Measurements from ENCODE around the gene CCDC124. TPM values are rescaled to one million over a fixed set of nuclear protein-coding genes. Genes with fewer than 3 reads are reported as not detected.

CCDC124 gene
- total and polyA plus RNA-seq, 2 experiments from 2014 or later: 103 to 200 TPM

DNA sequence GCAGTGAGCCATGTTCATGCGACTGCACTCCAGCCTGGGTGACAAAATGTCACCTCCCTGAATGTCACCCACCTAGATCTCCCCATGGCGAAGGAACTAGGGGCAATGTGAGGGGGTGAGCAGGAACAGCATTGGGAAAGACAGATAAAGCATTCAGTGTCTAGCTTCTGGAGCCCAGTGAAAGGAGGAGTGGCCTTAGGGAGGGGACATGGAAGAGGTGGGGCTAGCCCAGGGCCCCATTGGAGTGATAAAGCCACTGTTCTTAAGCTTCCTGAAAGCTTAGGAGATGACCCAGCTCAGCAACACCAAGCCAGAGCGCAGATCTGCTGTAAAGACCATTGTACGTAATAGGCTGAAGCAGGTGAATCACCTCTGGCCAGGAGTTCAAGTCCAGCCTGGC lies 21.1 kb downstream of the CCDC124 start:
- peak in 1 of 2 donors; percentile 30 for DNase-seq (ENCODE audit: low read depth in 1 of 2, low spot score in 1 of 2)
- peaks cover 18% of the 10 kb centered on the region for H3K27me3 ChIP-seq
- TF ChIP-seq, protein P1, sequence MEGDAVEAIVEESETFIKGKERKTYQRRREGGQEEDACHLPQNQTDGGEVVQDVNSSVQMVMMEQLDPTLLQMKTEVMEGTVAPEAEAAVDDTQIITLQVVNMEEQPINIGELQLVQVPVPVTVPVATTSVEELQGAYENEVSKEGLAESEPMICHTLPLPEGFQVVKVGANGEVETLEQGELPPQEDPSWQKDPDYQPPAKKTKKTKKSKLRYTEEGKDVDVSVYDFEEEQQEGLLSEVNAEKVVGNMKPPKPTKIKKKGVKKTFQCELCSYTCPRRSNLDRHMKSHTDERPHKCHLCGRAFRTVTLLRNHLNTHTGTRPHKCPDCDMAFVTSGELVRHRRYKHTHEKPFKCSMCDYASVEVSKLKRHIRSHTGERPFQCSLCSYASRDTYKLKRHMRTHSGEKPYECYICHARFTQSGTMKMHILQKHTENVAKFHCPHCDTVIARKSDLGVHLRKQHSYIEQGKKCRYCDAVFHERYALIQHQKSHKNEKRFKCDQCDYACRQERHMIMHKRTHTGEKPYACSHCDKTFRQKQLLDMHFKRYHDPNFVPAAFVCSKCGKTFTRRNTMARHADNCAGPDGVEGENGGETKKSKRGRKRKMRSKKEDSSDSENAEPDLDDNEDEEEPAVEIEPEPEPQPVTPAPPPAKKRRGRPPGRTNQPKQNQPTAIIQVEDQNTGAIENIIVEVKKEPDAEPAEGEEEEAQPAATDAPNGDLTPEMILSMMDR (IDR thresholded peaks at IDR 0.05; ENCODE audit: low read depth, low read length): no peak
- H3K4me1 ChIP-seq (ENCODE audit: low read depth): peaks cover 19% of the 10 kb centered on the region
- H3K9me3 ChIP-seq (ENCODE audit: low read depth): no peaks in the 10 kb centered on the region
- no peak overlapping the region for H3K27ac ChIP-seq
- no peaks in the 10 kb centered on the region for H3K36me3 ChIP-seq
- no peak overlapping the region for H3K4me3 ChIP-seq

DNA sequence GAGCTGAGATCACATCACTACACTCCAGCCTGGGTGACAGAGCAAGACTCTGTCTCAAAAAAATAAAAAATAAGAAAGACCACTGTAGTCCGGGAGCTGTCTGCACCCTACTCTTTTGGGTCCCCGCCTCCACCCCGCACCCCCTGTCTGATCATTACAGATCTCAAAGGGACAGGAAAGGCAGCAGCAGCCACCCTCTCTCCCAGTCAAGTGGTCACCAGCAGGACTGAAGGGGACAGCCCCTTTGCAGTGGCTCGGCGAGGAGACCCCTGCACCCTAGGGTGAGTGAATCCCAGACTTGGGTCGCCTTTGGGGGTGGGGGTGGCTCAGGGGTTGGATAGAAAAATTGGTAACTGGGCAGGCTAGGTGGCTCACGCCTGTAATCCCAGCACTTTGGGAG lies 21.6 kb downstream of the CCDC124 start:
- H3K27ac ChIP-seq: no peak overlapping the region
- TF ChIP-seq, protein P1 (IDR thresholded peaks at IDR 0.05; ENCODE audit: low read depth, low read length): no peak
- H3K27me3 ChIP-seq: peaks cover 13% of the 10 kb centered on the region
- H3K9me3 ChIP-seq (ENCODE audit: low read depth): no peaks in the 10 kb centered on the region
- no peak for DNase-seq (ENCODE audit: low read depth in 1 of 2, low spot score in 1 of 2)
- no peak overlapping the region for H3K4me3 ChIP-seq
- peaks cover 19% of the 10 kb centered on the region for H3K4me1 ChIP-seq (ENCODE audit: low read depth)
- H3K36me3 ChIP-seq: no peaks in the 10 kb centered on the region

DNA sequence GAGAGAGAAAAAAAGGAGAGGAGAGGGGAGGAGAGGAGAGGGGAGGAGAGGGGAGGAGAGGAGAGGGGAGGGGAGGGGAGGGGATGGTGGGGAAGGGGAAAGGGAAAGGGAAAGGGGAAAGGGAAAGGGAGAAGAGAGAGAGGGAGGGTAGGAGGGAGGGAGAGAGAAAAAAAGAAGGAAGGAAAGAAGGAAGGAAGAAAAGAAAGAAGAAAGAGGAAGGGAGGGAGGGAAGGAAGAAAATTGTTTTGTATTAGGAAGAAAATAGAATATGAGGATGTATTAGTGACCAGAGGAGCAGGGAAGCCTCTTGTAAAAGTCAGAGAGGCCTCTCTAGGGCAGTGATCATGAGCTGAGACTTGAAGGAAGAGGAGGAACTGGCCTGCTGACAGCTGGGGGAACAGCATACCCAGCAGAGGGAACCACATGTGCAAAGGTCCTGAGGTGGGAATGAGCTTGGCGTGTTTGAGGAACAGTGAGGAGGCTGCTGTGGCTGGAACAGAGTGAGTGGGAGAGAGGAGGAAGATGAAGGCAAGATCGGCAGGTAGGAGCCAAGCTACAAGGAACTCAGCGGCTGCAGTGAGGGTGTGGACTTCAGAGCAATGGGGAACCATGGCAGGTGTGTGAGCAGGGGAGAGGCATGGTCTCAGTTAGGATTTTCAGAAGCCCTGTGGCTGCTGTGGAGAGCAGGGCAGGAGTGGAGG lies 24.5 kb downstream of the CCDC124 start:
- Histone ChIP-seq H3K27ac (no peak overlapping the region), H3K36me3 (no peaks in the 10 kb centered on the region), H3K27me3 (peaks cover 12% of the 10 kb centered on the region), H3K4me1 (ENCODE audit: low read depth) (peaks cover 15% of the 10 kb centered on the region), H3K9me3 (ENCODE audit: low read depth) (no peaks in the 10 kb centered on the region), H3K4me3 (no peak overlapping the region)
- DNase-seq (ENCODE audit: low read depth in 1 of 2, low spot score in 1 of 2): no peak
- TF ChIP-seq, protein P1 (IDR thresholded peaks at IDR 0.05; ENCODE audit: low read depth, low read length): no peak

DNA sequence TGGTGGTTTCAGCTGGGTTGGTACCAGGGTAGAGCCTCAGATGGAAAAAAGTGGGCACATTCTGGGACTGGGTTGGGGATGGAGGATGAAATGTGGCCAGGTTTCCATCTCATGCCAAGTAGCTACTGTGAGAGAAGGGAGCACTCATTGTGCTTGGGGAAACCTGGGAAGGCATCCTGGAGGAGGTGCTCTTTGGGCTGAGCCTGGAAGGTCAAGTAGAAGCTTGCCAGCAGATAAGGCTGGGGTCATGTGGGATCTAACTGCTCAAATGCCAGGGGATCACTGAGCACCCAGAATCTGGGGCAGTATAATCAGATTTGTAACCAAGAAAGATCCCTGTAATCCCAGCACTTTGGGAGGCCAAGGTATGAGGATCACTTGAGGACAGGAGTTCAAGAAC lies 25.1 kb downstream of the CCDC124 start:
- Histone ChIP-seq H3K4me1 (ENCODE audit: low read depth) (peaks cover 11% of the 10 kb centered on the region), H3K27me3 (peaks cover 7% of the 10 kb centered on the region), H3K36me3 (no peaks in the 10 kb centered on the region), H3K4me3 (no peak overlapping the region), H3K27ac (no peak overlapping the region), H3K9me3 (ENCODE audit: low read depth) (no peaks in the 10 kb centered on the region)
- TF ChIP-seq, protein P1 (IDR thresholded peaks at IDR 0.05; ENCODE audit: low read depth, low read length): no peak
- no peak for DNase-seq (ENCODE audit: low read depth in 1 of 2, low spot score in 1 of 2)

DNA sequence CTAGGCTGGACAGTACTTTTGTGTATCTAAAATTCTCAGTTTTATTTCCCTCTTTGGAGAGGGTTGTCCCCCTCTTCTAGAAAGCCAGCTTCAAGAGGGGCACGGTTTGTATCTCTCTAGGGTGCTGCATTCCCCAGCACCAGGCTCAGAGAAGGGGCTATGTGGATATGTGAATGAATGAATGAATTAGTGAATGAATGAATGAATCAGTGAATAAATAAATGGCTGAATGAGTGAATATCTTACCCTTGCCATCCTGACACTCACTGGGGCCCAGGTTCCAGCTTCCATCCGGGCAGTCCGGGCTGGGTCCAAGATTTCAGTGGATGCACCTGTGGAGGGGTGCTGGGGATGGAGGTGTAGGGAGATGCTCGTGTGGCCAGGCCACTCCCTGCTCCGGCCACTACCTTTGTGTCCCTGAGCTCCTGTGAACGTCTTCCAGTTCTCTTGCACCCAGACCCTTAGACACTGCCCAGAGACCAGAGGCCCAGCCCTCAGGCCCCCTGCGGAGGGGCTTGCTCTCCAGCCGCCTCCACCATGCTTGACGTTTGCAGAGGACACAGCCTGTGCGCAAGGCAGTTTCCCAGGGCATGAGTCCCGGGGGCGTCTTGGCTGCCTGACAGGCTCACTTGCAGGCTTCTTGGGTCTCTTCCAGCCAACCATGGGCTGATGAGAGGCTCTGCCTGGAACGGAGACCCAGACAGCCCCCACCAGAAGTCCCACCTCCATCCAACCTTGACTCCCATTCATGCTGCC lies 31.3 kb downstream of the CCDC124 start:
- Histone ChIP-seq H3K9me3 (ENCODE audit: low read depth) (no peaks in the 10 kb centered on the region), H3K27me3 (no peaks in the 10 kb centered on the region), H3K4me3 (no peak overlapping the region), H3K4me1 (ENCODE audit: low read depth) (peaks cover 4% of the 10 kb centered on the region), H3K27ac (no peak overlapping the region), H3K36me3 (no peaks in the 10 kb centered on the region)
- no peak for DNase-seq (ENCODE audit: low read depth in 1 of 2, low spot score in 1 of 2)
- TF ChIP-seq, protein P1 (IDR thresholded peaks at IDR 0.05; ENCODE audit: low read depth, low read length): no peak
